Renal cortical epithelial cell (primary cell): ENCODE results near the gene OR56A3. TPM values are rescaled to one million over a fixed set of nuclear protein-coding genes. Genes with fewer than 3 reads are reported as not detected.

Experiments
- DNase-seq: peaks from one replicate; pipeline ENCODE4 v3.0.0-alpha.2; 2011; ENCODE audit warnings: low read depth
- total RNA-seq: library from RNA; depleted of rRNA; stranded (reverse); fragments of >200 nt; gene quantifications from 2 replicates; pipeline ENCODE4 v1.2.3, GENCODE V29; 2014

OR56A3 gene
- total RNA-seq, 1 donor from 2014 or later: not detected

GRCh38 chr11:5973530-5973929 lies 31.5 kb downstream of the OR56A3 start:
- DNase-seq: no peak

- DNase-seq: no peak
Measured at GRCh38 chr11:5983443-5983842, 41.4 kb downstream of the OR56A3 start.

GRCh38 chr11:5986885-5987284 lies 44.8 kb downstream of the OR56A3 start, which contains the start of gene OR52L1:
Gene OR52L1 (minus strand): TSS chr11:5986985. CDS start chr11:5986930, 55 bp downstream.
- DNase-seq: no peak

GRCh38 chr11:5989203-5989602 lies 47.2 kb downstream of the OR56A3 start:
- DNase-seq: no peak

- no peak for DNase-seq
Measured at GRCh38 chr11:5992150-5992549, 50.1 kb downstream of the OR56A3 start.

GRCh38 chr11:5992604-5993251 lies 50.7 kb downstream of the OR56A3 start:
- DNase-seq: peak; percentile 4

GRCh38 chr11:5994791-5995190 lies 52.7 kb downstream of the OR56A3 start:
- DNase-seq: no peak

Other genes starting within 250 kb of the OR56A3 start
- gene OR56B1, start 205.8 kb upstream of the OR56A3 start, total RNA-seq: not detected in 2 replicates
- gene OR52N4, start 188.0 kb upstream of the OR56A3 start, total RNA-seq: not detected in 2 replicates
- gene OR52N5, start 158.9 kb upstream of the OR56A3 start, total RNA-seq: not detected in 2 replicates
- gene OR52N1, start 151.0 kb upstream of the OR56A3 start, total RNA-seq: not detected in 2 replicates
- gene OR52N2, start 133.3 kb upstream of the OR56A3 start, total RNA-seq: not detected in 2 replicates
- gene OR52E6, start 100.4 kb upstream of the OR56A3 start, total RNA-seq: not detected in 2 replicates
- gene OR52E8, start 84.6 kb upstream of the OR56A3 start, total RNA-seq: not detected in 2 replicates
- not detected in 2 replicates for gene OR52E4, start 61.6 kb upstream of the OR56A3 start, total RNA-seq
- gene OR52E5, start 49.0 kb upstream of the OR56A3 start, total RNA-seq: not detected in 2 replicates
- gene OR56A5, start 26.2 kb downstream of the OR56A3 start, total RNA-seq: not detected in 2 replicates
- gene OR52L1, start 44.7 kb downstream of the OR56A3 start, total RNA-seq: not detected in 2 replicates
- gene OR56A4, start 64.7 kb downstream of the OR56A3 start, total RNA-seq: not detected in 2 replicates
- not detected in 2 replicates for gene OR56A1, start 88.5 kb downstream of the OR56A3 start, total RNA-seq
- gene OR56B4, start 165.4 kb downstream of the OR56A3 start, total RNA-seq: not detected in 2 replicates
- not detected in 2 replicates for gene OR52B2, start 228.1 kb downstream of the OR56A3 start, total RNA-seq